Astrocyte of the cerebellum (primary cell): ENCODE data around the gene A4GALT.

Experiments used
- DNase-seq: peaks from one replicate; pipeline ENCODE4 v3.0.0-alpha.2; 2011; ENCODE audit warnings: low read depth
- H3K4me3 ChIP-seq: 2 replicates; pipeline ENCODE4 v1.5.1; 2011; ENCODE audit warnings: mild to moderate bottlenecking, low read depth, low read length, moderate library complexity
- CTCF ChIP-seq: IDR thresholded peaks from 2 replicates; pipeline ENCODE4 v1.5.1; 2012; ENCODE audit warnings: low read length, low read depth, moderate library complexity, mild to moderate bottlenecking; ENCODE audit errors: missing control alignments
- in situ Hi-C: cut with HindIII; loops from 2 replicates; pipeline ENCODE4 v1.10.0; 2017; ENCODE audit warnings: low sequenced_read_pairs

The A4GALT gene

GRCh38 chr22:42645341-42645937 lies 75.2 kb downstream of the A4GALT start:
- in situ Hi-C loops = no loop called here
- no peak for TF ChIP-seq CTCF
- no peak overlapping the region for H3K4me3 ChIP-seq
- DNase-seq = no peak

- H3K4me3 ChIP-seq = no peak overlapping the region
- in situ Hi-C loops = no loop called here
- DNase-seq = no peak
- no peak for TF ChIP-seq CTCF
Measured at GRCh38 chr22:42644422-42645340, 76.0 kb downstream of the A4GALT start.

- TF ChIP-seq CTCF = no peak
- no peak overlapping the region for H3K4me3 ChIP-seq
- in situ Hi-C loops = no loop called here
- no peak for DNase-seq
Measured at GRCh38 chr22:42643634-42644421, 76.8 kb downstream of the A4GALT start.

GRCh38 chr22:42642806-42643633 lies 77.7 kb downstream of the A4GALT start:
- DNase-seq = no peak
- no peak for TF ChIP-seq CTCF
- in situ Hi-C loops = no loop called here
- H3K4me3 ChIP-seq = no peak overlapping the region
